SU-DHL-6 (cell line): ENCODE measurements around the gene NTN3.

ENCODE experiments used
- CTCF ChIP-seq: fragments of 200-600 bp; sonication (generic); IDR thresholded peaks from one replicate; pipeline ENCODE4 v1.5.1; 2017; ENCODE audit warnings: antibody characterized with exemption, mild to moderate bottlenecking, low read length, moderate library complexity; ENCODE audit not compliant: insufficient read depth, poor library complexity, severe bottlenecking
- EZH2phosphoT487 ChIP-seq: fragments of 200-600 bp; sonication (generic), shearing (Covaris generic); conservative IDR thresholded peaks from 2 replicates; pipeline ENCODE4 v1.6.1; 2018; ENCODE audit warnings: mild to moderate bottlenecking, antibody characterized with exemption, low read length, moderate library complexity, mixed read lengths

GRCh38 chr16:2487903-2488531 lies 16.9 kb downstream of the NTN3 start:
- TF ChIP-seq CTCF = no peak
- TF ChIP-seq EZH2phosphoT487 = no peak
